H9 (cell line): ENCODE data around the gene CPB1. TPM values are rescaled to one million over a fixed set of nuclear protein-coding genes. Genes with fewer than 3 reads are reported as not detected.

Experiments
- DNase-seq: peaks from one replicate; pipeline ENCODE4 v3.0.0-alpha.2; 2017
- H2AFZ ChIP-seq: one replicate; pipeline ENCODE4 v1.6.1; 2013; ENCODE audit warnings: mild to moderate bottlenecking, low read length, control low read depth, moderate library complexity
- H2AK5ac ChIP-seq: 2 replicates; pipeline ENCODE4 v1.6.1; 2013; ENCODE audit warnings: low read length, control low read depth, mixed read lengths; ENCODE audit not compliant: insufficient read length
- H2BK120ac ChIP-seq: one replicate; pipeline ENCODE4 v1.6.1; 2013; ENCODE audit warnings: low read depth, mild to moderate bottlenecking, low read length, control low read depth, inconsistent platforms; ENCODE audit not compliant: poor library complexity, severe bottlenecking
- H2BK12ac ChIP-seq: 2 replicates; pipeline ENCODE4 v1.6.1; 2013; ENCODE audit warnings: low read length, control low read depth, mixed read lengths, low read depth; ENCODE audit not compliant: insufficient read length
- H2BK15ac ChIP-seq: 2 replicates; pipeline ENCODE4 v1.6.1; 2013; ENCODE audit warnings: low read depth, low read length, control low read depth
- H2BK20ac ChIP-seq: one replicate; pipeline ENCODE4 v1.6.1; 2013; ENCODE audit warnings: low read depth, mild to moderate bottlenecking, low read length, control low read depth, inconsistent platforms; ENCODE audit not compliant: poor library complexity, severe bottlenecking
- H2BK5ac ChIP-seq: 2 replicates; pipeline ENCODE4 v1.6.1; 2013; ENCODE audit warnings: low read length, control low read depth, mixed read lengths; ENCODE audit not compliant: insufficient read length
- H3K14ac ChIP-seq: 2 replicates; pipeline ENCODE4 v1.6.1; 2013; ENCODE audit warnings: low read length, control low read depth; ENCODE audit not compliant: insufficient read depth
- H3K18ac ChIP-seq: 2 replicates; pipeline ENCODE4 v1.6.1; 2013; ENCODE audit warnings: low read depth, mild to moderate bottlenecking, mixed read lengths, low read length, control low read depth; ENCODE audit not compliant: insufficient read length
- H3K23ac ChIP-seq: 2 replicates; pipeline ENCODE4 v1.6.1; 2013; ENCODE audit warnings: low read length, control low read depth, mixed read lengths, low read depth; ENCODE audit not compliant: insufficient read length
- H3K23me2 ChIP-seq: 2 replicates; pipeline ENCODE4 v1.6.1; 2013; ENCODE audit warnings: low read depth, mild to moderate bottlenecking, mixed read lengths, low read length, control low read depth; ENCODE audit not compliant: insufficient read length, poor library complexity, severe bottlenecking
- H3K27ac ChIP-seq: 2 replicates; pipeline ENCODE4 v1.5.1; 2013; ENCODE audit warnings: low read length, control low read depth, mixed read lengths, low read depth; ENCODE audit not compliant: insufficient read length
- H3K27me3 ChIP-seq: 2 replicates; pipeline ENCODE4 v1.6.1; 2013; ENCODE audit warnings: low read length, control low read depth, inconsistent platforms; ENCODE audit not compliant: insufficient read depth
- H3K4ac ChIP-seq: 2 replicates; pipeline ENCODE4 v1.6.1; 2013; ENCODE audit warnings: low read depth, mild to moderate bottlenecking, control low read depth, inconsistent platforms, low read length, moderate library complexity
- H3K4me1 ChIP-seq: 2 replicates; pipeline ENCODE4 v1.6.1; 2013; ENCODE audit warnings: low read length, control low read depth, inconsistent platforms; ENCODE audit not compliant: insufficient read depth
- H3K4me2 ChIP-seq: 2 replicates; pipeline ENCODE4 v1.6.1; 2013; ENCODE audit warnings: low read length, control low read depth, mixed read lengths; ENCODE audit not compliant: insufficient read length, insufficient read depth
- H3K56ac ChIP-seq: 2 replicates; pipeline ENCODE4 v1.6.1; 2013; ENCODE audit warnings: low read depth, mild to moderate bottlenecking, mixed read lengths, low read length, control low read depth; ENCODE audit not compliant: insufficient read length
- H3K79me1 ChIP-seq: 2 replicates; pipeline ENCODE4 v1.6.1; 2013; ENCODE audit warnings: low read depth, mild to moderate bottlenecking, moderate library complexity, low read length, control low read depth, inconsistent platforms; ENCODE audit not compliant: insufficient read depth, poor library complexity, severe bottlenecking
- H3K79me2 ChIP-seq: 2 replicates; pipeline ENCODE4 v1.6.1; 2013; ENCODE audit warnings: low read length, control low read depth, inconsistent platforms; ENCODE audit not compliant: insufficient read depth
- H3K9ac ChIP-seq: 2 replicates; pipeline ENCODE4 v1.6.1; 2013; ENCODE audit warnings: low read length, control low read depth, mixed read lengths; ENCODE audit not compliant: insufficient read length; ENCODE audit errors: extremely low read depth
- H3K9me3 ChIP-seq: one replicate; pipeline ENCODE4 v1.6.1; 2013; ENCODE audit warnings: low read depth, low read length, inconsistent platforms; ENCODE audit not compliant: control insufficient read depth
- H3T11ph ChIP-seq: one replicate; pipeline ENCODE4 v1.6.1; 2013; ENCODE audit warnings: mild to moderate bottlenecking, low read length, control low read depth, inconsistent platforms
- H4K20me1 ChIP-seq: one replicate; pipeline ENCODE4 v1.6.1; 2013; ENCODE audit not compliant: control insufficient read depth, insufficient read length, insufficient read depth
- H4K5ac ChIP-seq: 2 replicates; pipeline ENCODE4 v1.6.1; 2013; ENCODE audit warnings: low read depth, mild to moderate bottlenecking, mixed read lengths, low read length, control low read depth; ENCODE audit not compliant: insufficient read length
- H4K8ac ChIP-seq: replicated peaks from 2 replicates; pipeline ENCODE4 v1.6.1; 2013; ENCODE audit warnings: low read length, control low read depth, mixed read lengths, low read depth; ENCODE audit not compliant: insufficient read length
- H4K91ac ChIP-seq: 2 replicates; pipeline ENCODE4 v1.6.1; 2013; ENCODE audit warnings: low read depth, mild to moderate bottlenecking, moderate library complexity, mixed read lengths, low read length, control low read depth; ENCODE audit not compliant: insufficient read length
- H3K27ac Mint-ChIP-seq, 3 experiments: 2 replicates in 2 of 3; 3 replicates in 1 of 3; pipeline ENCODE4 v1.8.0; 2020 to 2021; ENCODE audit warnings: mixed read lengths in 3 of 3, mild to moderate bottlenecking in 1 of 3, moderate library complexity in 1 of 3
- H3K27me3 Mint-ChIP-seq: 2 replicates; pipeline ENCODE4 v1.8.0; 2021; ENCODE audit warnings: low read depth, mild to moderate bottlenecking, moderate library complexity, mixed read lengths
- H3K36me3 Mint-ChIP-seq, 3 experiments: 2 replicates in 2 of 3; 3 replicates in 1 of 3; pipeline ENCODE4 v1.8.0; 2020 to 2021; ENCODE audit warnings: low read depth in 3 of 3, mixed read lengths in 3 of 3; ENCODE audit not compliant: insufficient read depth in 1 of 3
- H3K4me1 Mint-ChIP-seq, 2 experiments: 2 replicates each; pipeline ENCODE4 v1.8.0; 2020; ENCODE audit warnings: mixed read lengths in 2 of 2
- H3K4me3 Mint-ChIP-seq, 2 experiments: 2 replicates in 1 of 2; 3 replicates in 1 of 2; pipeline ENCODE4 v1.8.0; 2020 to 2021; ENCODE audit warnings: mild to moderate bottlenecking in 2 of 2, mixed read lengths in 2 of 2, moderate library complexity in 1 of 2
- H3K9me3 Mint-ChIP-seq, 2 experiments: 2 replicates in 1 of 2; 3 replicates in 1 of 2; pipeline ENCODE4 v1.8.0; 2020; ENCODE audit warnings: mild to moderate bottlenecking in 2 of 2, mixed read lengths in 2 of 2, moderate library complexity in 1 of 2
- WGBS: extraction: QIAGEN DNeasy Blood & Tissue Kit; methylation state at CpG from one replicate; pipeline ENCODE4 v1.1.7; 2013; ENCODE audit warnings: missing lambda C conversion rate, low lambda C conversion rate, mixed read lengths; ENCODE audit not compliant: insufficient read length; ENCODE audit errors: extremely low coverage; 5-methylcytosine and 5-hydroxymethylcytosine counted together
- total RNA-seq: library from RNA; stranded (reverse); gene quantifications from 2 replicates; pipeline ENCODE4 v1.2.1, GENCODE V29; 2021
- TF ChIP-seq, protein P1 (sequence below): fragments of 200-600 bp; sonication (generic); conservative IDR thresholded peaks from 3 replicates; pipeline ENCODE4 v1.8.0; 2021; ENCODE audit warnings: antibody characterized with exemption, mild to moderate bottlenecking

CPB1 gene
- total RNA-seq, 1 experiment from 2014 or later: not detected

DNA sequence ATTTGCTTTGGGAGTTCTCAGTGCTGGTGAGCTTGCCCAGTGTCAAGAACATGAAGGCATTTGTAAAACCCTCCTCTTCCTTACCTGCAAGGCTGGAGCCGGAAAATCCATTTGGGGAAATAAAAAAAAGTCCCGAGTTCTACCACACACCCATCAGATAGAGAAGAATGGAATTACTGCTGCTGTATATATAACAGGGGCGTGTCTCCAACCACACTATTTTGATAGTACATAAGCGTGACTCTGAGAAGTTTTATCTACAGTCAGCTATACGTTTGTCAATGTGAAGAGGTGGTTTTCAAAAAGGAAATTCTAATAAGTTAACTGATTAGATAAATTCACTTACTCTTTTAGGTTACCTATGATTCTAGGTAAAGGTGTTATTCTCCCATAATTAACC lies 36.2 kb downstream of the CPB1 start:
- Mint-ChIP-seq H3K36me3 (no peaks in the 10 kb centered on the region), H3K27me3 (no peaks in the 10 kb centered on the region), H3K9me3 (no peaks in the 10 kb centered on the region), H3K4me3 (no peak overlapping the region), H3K4me1 (no peaks in the 10 kb centered on the region), H3K27ac (no peak overlapping the region)
- no peak overlapping the region for H4K91ac ChIP-seq
- no peak overlapping the region for H3K4ac ChIP-seq
- H3K18ac ChIP-seq: no peak overlapping the region
- no peak overlapping the region for H2BK5ac ChIP-seq
- H3K9me3 ChIP-seq: no peaks in the 10 kb centered on the region
- no peak overlapping the region for H4K8ac ChIP-seq
- no peaks in the 10 kb centered on the region for H3K4me1 ChIP-seq
- H3K79me1 ChIP-seq: no peaks in the 10 kb centered on the region
- no peak overlapping the region for H2AFZ ChIP-seq
- H3K4me2 ChIP-seq: no peak overlapping the region
- no peak for DNase-seq
- no peak overlapping the region for H3T11ph ChIP-seq
- H2BK12ac ChIP-seq: no peak overlapping the region
- H3K27ac ChIP-seq: no peak overlapping the region
- H2BK120ac ChIP-seq: no peak overlapping the region
- TF ChIP-seq, protein P1, sequence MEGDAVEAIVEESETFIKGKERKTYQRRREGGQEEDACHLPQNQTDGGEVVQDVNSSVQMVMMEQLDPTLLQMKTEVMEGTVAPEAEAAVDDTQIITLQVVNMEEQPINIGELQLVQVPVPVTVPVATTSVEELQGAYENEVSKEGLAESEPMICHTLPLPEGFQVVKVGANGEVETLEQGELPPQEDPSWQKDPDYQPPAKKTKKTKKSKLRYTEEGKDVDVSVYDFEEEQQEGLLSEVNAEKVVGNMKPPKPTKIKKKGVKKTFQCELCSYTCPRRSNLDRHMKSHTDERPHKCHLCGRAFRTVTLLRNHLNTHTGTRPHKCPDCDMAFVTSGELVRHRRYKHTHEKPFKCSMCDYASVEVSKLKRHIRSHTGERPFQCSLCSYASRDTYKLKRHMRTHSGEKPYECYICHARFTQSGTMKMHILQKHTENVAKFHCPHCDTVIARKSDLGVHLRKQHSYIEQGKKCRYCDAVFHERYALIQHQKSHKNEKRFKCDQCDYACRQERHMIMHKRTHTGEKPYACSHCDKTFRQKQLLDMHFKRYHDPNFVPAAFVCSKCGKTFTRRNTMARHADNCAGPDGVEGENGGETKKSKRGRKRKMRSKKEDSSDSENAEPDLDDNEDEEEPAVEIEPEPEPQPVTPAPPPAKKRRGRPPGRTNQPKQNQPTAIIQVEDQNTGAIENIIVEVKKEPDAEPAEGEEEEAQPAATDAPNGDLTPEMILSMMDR: no peak
- H3K79me2 ChIP-seq: no peaks in the 10 kb centered on the region
- no peak overlapping the region for H2BK20ac ChIP-seq
- H3K56ac ChIP-seq: no peak overlapping the region
- H3K27me3 ChIP-seq: no peaks in the 10 kb centered on the region
- no peak overlapping the region for H3K9ac ChIP-seq
- no peak overlapping the region for H3K14ac ChIP-seq
- H2AK5ac ChIP-seq: no peak overlapping the region
- H3K23ac ChIP-seq: no peak overlapping the region
- H4K20me1 ChIP-seq: no peaks in the 10 kb centered on the region
- no CpG with 5 or more reads among the region's 5 CpGs for WGBS
- no peak overlapping the region for H4K5ac ChIP-seq
- H3K23me2 ChIP-seq: no peaks in the 10 kb centered on the region
- no peak overlapping the region for H2BK15ac ChIP-seq
